B cell (primary cell): Measurements from ENCODE around the gene C12orf75. TPM values are rescaled to one million over a fixed set of nuclear protein-coding genes. Genes with fewer than 3 reads are reported as not detected.

Experiments used
- ATAC-seq: fragments of 200-7000 bp; cut with Tn5 transposase; one replicate; pipeline ENCODE4 v1.10.0; 2021; ENCODE audit warnings: low read depth, mild to moderate bottlenecking, moderate number of reproducible peaks, moderate library complexity
- CTCF ChIA-PET: fragments of 350-600 bp; sonication (Branson Sonifier 250); formaldehyde crosslinking; loops from one replicate; lab custom pipeline; 2021; ENCODE audit warnings: antibody characterized with exemption, inconsistent platforms; lab: Charles Lee
- POLR2A ChIA-PET: fragments of 350-600 bp; sonication (Branson Sonifier 250); formaldehyde crosslinking; loops from one replicate; lab custom pipeline; 2021; ENCODE audit warnings: antibody characterized with exemption; lab: Charles Lee
- DNase-seq: peaks from one replicate; pipeline ENCODE4 v3.0.0; 2013
- H2AFZ ChIP-seq: 2 replicates; pipeline ENCODE4 v1.6.1; 2012; ENCODE audit warnings: mild to moderate bottlenecking, low read depth, low read length; ENCODE audit not compliant: insufficient read depth, poor library complexity, severe bottlenecking
- H3K27ac ChIP-seq, 2 donors: 1 replicate in 1 of 2; 2 replicates in 1 of 2; pipeline ENCODE4 v1.5.1; 2012 to 2013; ENCODE audit warnings: low read length in 2 of 2, mild to moderate bottlenecking in 2 of 2, moderate library complexity in 1 of 2
- H3K27me3 ChIP-seq, 4 experiments: fragments of 200-600 bp in 1 of 4; sonication (generic) in 1 of 4; replicated peaks in 1 of 4; 1 replicate in 2 of 4; 2 replicates in 2 of 4; pipeline versions ENCODE4 v1.6.1 to v1.7.0; 2013 to 2016; ENCODE audit warnings: low read length in 3 of 4, mild to moderate bottlenecking in 2 of 4, mixed read lengths in 1 of 4, moderate library complexity in 1 of 4; ENCODE audit not compliant: insufficient read depth in 4 of 4, control insufficient read depth in 3 of 4; ENCODE audit errors: control extremely low read depth in 1 of 4
- H3K36me3 ChIP-seq, 2 experiments: replicated peaks in 1 of 2; 1 replicate in 1 of 2; 2 replicates in 1 of 2; pipeline versions ENCODE4 v1.6.1 to v1.7.1; 2013; ENCODE audit warnings: low read length in 1 of 2; ENCODE audit not compliant: insufficient read depth in 2 of 2, control insufficient read depth in 1 of 2; ENCODE audit errors: control extremely low read depth in 1 of 2, extremely low read depth in 1 of 2
- H3K4me1 ChIP-seq, 2 donors: fragments of 200-600 bp in 1 of 2; sonication (generic) in 1 of 2; 1 replicate in 1 of 2; 2 replicates in 1 of 2; pipeline versions ENCODE4 v1.5.1 to v1.6.1; 2013 to 2017; ENCODE audit warnings: low read length in 2 of 2; ENCODE audit not compliant: control insufficient read depth in 2 of 2, insufficient read depth in 2 of 2
- H3K4me2 ChIP-seq: replicated peaks from 2 replicates; pipeline ENCODE3; 2012; ENCODE audit warnings: mild to moderate bottlenecking, low read depth, low read length; ENCODE audit not compliant: poor library complexity, severe bottlenecking
- H3K4me3 ChIP-seq, 5 experiments: fragments of 200-600 bp in 1 of 5; sonication (generic) in 1 of 5; 1 replicate in 3 of 5; 2 replicates in 2 of 5; pipeline versions ENCODE4 v1.5.1 to v1.7.0; 2011 to 2016; ENCODE audit warnings: low read length in 4 of 5, mild to moderate bottlenecking in 4 of 5, low read depth in 2 of 5, control low read depth in 1 of 5, moderate library complexity in 1 of 5; ENCODE audit not compliant: insufficient read depth in 1 of 5; ENCODE audit errors: control extremely low read depth in 1 of 5, extremely low read depth in 1 of 5
- H3K79me2 ChIP-seq: fragments of 200-600 bp; sonication (generic); one replicate; pipeline ENCODE4 v1.6.0; 2016; ENCODE audit warnings: low read length; ENCODE audit not compliant: control insufficient read depth, insufficient read depth
- H3K9ac ChIP-seq: fragments of 200-600 bp; sonication (generic); 2 replicates; pipeline ENCODE4 v1.6.1; 2017; ENCODE audit warnings: mild to moderate bottlenecking, low read length, moderate library complexity
- H3K9me3 ChIP-seq, 3 donors: one replicate each; pipeline versions ENCODE4 v1.6.1 to v1.7.1; 2013; ENCODE audit warnings: low read length in 2 of 3; ENCODE audit not compliant: control insufficient read depth in 2 of 3, insufficient read depth in 1 of 3; ENCODE audit errors: control extremely low read depth in 1 of 3
- H4K20me1 ChIP-seq: 2 replicates; pipeline ENCODE4 v1.6.0; 2012; ENCODE audit warnings: mild to moderate bottlenecking, low read length; ENCODE audit not compliant: insufficient read depth, control insufficient read depth, poor library complexity, severe bottlenecking
- H3K27ac Mint-ChIP-seq: one replicate; pipeline ENCODE4 v1.8.0; 2021; ENCODE audit warnings: mixed read lengths
- H3K27me3 Mint-ChIP-seq: one replicate; pipeline ENCODE4 v1.8.0; 2021; ENCODE audit warnings: mixed read lengths
- H3K4me1 Mint-ChIP-seq: one replicate; pipeline ENCODE4 v1.8.0; 2021; ENCODE audit warnings: mixed read lengths
- H3K4me3 Mint-ChIP-seq: one replicate; pipeline ENCODE4 v1.8.0; 2021; ENCODE audit warnings: mixed read lengths
- H3K9me3 Mint-ChIP-seq: one replicate; pipeline ENCODE4 v1.8.0; 2022; ENCODE audit warnings: mixed read lengths; ENCODE audit not compliant: insufficient read depth
- EZH2 ChIP-seq: IDR thresholded peaks from 2 replicates; pipeline ENCODE4 v1.6.1; 2012; ENCODE audit warnings: borderline replicate concordance, low read depth, mild to moderate bottlenecking, moderate library complexity, low read length; ENCODE audit not compliant: insufficient read depth, poor library complexity, severe bottlenecking
- WGBS: methylation state at CpG from one replicate; pipeline ENCODE4 v1.1.5; 2013; ENCODE audit warnings: missing lambda C conversion rate; ENCODE audit not compliant: insufficient coverage; 5-methylcytosine and 5-hydroxymethylcytosine counted together
- intact Hi-C: fragments of 100-400 bp; cut with micrococcal nuclease; formaldehyde crosslinking; loops from one replicate; pipeline ENCODE4 v1.10.0; 2022
- polyA plus RNA-seq: library from polyadenylated mRNA; depleted of rRNA; stranded (reverse); fragments of >200 nt; gene quantifications from 2 replicates; pipeline ENCODE4 v1.2.3, GENCODE V29; 2012
- total RNA-seq, 2 donors: library from RNA; stranded (reverse); fragments of 120-200 nt in 1 of 2; gene quantifications; 1 replicate in 1 of 2; 2 replicates in 1 of 2; pipeline versions ENCODE4 v1.2.3 to v1.2.4, GENCODE V29; 2013 to 2022
- TF ChIP-seq, protein P1 (sequence below): fragments of 200-600 bp; IDR thresholded peaks from one replicate; pipeline ENCODE4 v1.8.0; 2022; ENCODE audit warnings: antibody characterized with exemption, mild to moderate bottlenecking

The C12orf75 gene
- total and polyA plus RNA-seq, 2 donors (not counting 1 experiment from before 2014, with no cell fraction given), result 8.5 to 12.9 TPM

DNA sequence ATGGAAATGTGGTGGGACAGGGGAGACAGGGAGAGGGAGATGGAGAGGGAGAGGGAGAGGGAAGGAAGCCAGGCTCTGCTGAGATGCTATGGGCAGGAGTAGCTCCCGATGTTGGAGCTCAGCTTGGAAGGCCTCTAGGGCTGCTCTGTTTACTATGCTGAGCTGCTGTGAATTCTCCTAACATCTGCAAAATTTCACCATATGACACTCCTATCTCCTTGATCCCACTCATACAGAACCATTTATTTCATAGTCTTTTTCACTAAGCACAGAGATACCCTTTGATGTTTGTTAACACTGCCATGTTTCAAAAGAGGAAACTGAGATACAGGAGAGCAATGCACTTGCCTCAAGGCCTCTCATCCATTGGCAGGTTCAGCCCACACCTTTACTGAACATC is 60.7 kb downstream of the C12orf75 start:
- Histone ChIP-seq H2AFZ (no peak overlapping the region), H4K20me1 (no peaks in the 10 kb centered on the region), H3K9ac (no peak overlapping the region), H3K9me3 (no peaks in the 10 kb centered on the region), H3K4me1 (no peaks in the 10 kb centered on the region), H3K27me3 (no peaks in the 10 kb centered on the region), H3K79me2 (no peaks in the 10 kb centered on the region), H3K27ac (no peak overlapping the region), H3K4me3 (no peak overlapping the region), H3K36me3 (no peaks in the 10 kb centered on the region), H3K4me2 (no peak overlapping the region)
- Mint-ChIP-seq H3K9me3 (no peaks in the 10 kb centered on the region), H3K27ac (no peak overlapping the region), H3K27me3 (no peaks in the 10 kb centered on the region), H3K4me3 (no peak overlapping the region), H3K4me1 (no peaks in the 10 kb centered on the region)
- CTCF ChIA-PET, result interaction anchor here (2.9 kb wide), 1 partner anchor 7 kb away, joined by 11 read pairs; no protein-coding TSS in a partner anchor
- intact Hi-C loops, result no loop called here
- DNase-seq (no peak), ATAC-seq (no peak)
- POLR2A ChIA-PET, result no interaction called here
- no CpG with 5 or more reads among the region's 1 CpG for WGBS
- TF ChIP-seq, protein P1, sequence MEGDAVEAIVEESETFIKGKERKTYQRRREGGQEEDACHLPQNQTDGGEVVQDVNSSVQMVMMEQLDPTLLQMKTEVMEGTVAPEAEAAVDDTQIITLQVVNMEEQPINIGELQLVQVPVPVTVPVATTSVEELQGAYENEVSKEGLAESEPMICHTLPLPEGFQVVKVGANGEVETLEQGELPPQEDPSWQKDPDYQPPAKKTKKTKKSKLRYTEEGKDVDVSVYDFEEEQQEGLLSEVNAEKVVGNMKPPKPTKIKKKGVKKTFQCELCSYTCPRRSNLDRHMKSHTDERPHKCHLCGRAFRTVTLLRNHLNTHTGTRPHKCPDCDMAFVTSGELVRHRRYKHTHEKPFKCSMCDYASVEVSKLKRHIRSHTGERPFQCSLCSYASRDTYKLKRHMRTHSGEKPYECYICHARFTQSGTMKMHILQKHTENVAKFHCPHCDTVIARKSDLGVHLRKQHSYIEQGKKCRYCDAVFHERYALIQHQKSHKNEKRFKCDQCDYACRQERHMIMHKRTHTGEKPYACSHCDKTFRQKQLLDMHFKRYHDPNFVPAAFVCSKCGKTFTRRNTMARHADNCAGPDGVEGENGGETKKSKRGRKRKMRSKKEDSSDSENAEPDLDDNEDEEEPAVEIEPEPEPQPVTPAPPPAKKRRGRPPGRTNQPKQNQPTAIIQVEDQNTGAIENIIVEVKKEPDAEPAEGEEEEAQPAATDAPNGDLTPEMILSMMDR, result no peak
- no peak for TF ChIP-seq EZH2

DNA sequence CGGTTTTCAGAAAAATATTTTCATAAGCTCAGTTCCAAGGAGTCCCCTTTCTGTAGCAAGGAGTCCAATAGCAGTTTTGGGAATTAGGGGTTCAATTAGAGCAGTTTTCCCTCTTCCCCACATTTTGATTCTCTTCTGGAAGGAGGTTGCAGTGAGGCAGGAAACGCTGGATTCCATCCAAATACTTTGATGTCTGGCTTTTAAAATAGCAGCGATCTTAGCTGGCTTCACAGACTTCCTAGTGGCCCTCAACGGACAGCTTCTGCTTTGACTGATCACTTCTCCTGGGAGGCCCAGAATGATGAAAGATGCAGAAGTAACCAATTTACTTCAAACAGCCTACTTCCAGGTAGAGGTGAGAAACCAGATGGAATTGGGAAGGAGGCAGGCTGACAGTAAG is 63.1 kb downstream of the C12orf75 start:
- POLR2A ChIA-PET, result no interaction called here

More for the DNA sequence above, 63.1 kb downstream of the C12orf75 start:
- no peak for ATAC-seq
- H3K79me2 ChIP-seq, result no peaks in the 10 kb centered on the region
- no peak overlapping the region for H3K4me3 Mint-ChIP-seq
- H3K27ac Mint-ChIP-seq, result no peak overlapping the region
- H3K36me3 ChIP-seq, result no peaks in the 10 kb centered on the region
- no peaks in the 10 kb centered on the region for H4K20me1 ChIP-seq
- H3K4me2 ChIP-seq, result no peak overlapping the region
- H3K9me3 Mint-ChIP-seq, result peaks cover 6% of the 10 kb centered on the region
- H3K27me3 Mint-ChIP-seq, result no peaks in the 10 kb centered on the region
- no peaks in the 10 kb centered on the region for H3K4me1 Mint-ChIP-seq
- TF ChIP-seq EZH2, result no peak
- TF ChIP-seq, protein P1, result no peak
- no peak overlapping the region for H2AFZ ChIP-seq
- CTCF ChIA-PET, result interaction anchor here (1.0 to 2.9 kb wide), 2 partner anchors 9 to 10 kb away, joined by 3 to 11 read pairs; no protein-coding TSS in a partner anchor
- no peak for DNase-seq
- WGBS, result 45% methylated on average over 3 of the region's 4 CpGs
- no peaks in the 10 kb centered on the region for H3K27me3 ChIP-seq
- peaks cover 0 to 3% (median 0%) of the 10 kb centered on the region in 3 donors for H3K9me3 ChIP-seq
- H3K27ac ChIP-seq, result no peak overlapping the region
- no peak overlapping the region for H3K4me3 ChIP-seq
- H3K4me1 ChIP-seq, result no peaks in the 10 kb centered on the region
- no peak overlapping the region for H3K9ac ChIP-seq
- intact Hi-C loops, result no loop called here
